T-helper 1 cell treated with Interleukin-12 subunit alpha and Interleukin-12 subunit beta and Interleukin-4 antibody, amounts not matched to agents 30 μg/mL and 1 μg/mL, for 36 hours (primary cell): Measurements from ENCODE around the gene SIPA1.

Experiments
- H3K27ac Mint-ChIP-seq: one replicate; pipeline ENCODE4 v1.8.0; 2021; ENCODE audit warnings: mild to moderate bottlenecking, mixed read lengths
- H3K27me3 Mint-ChIP-seq: one replicate; pipeline ENCODE4 v1.8.0; 2021; ENCODE audit warnings: low read depth, mixed read lengths
- H3K36me3 Mint-ChIP-seq: one replicate; pipeline ENCODE4 v1.8.0; 2021; ENCODE audit warnings: low read depth, mixed read lengths
- H3K4me1 Mint-ChIP-seq: one replicate; pipeline ENCODE4 v1.8.0; 2021; ENCODE audit warnings: low read depth, mixed read lengths
- H3K4me3 Mint-ChIP-seq: one replicate; pipeline ENCODE4 v1.8.0; 2021; ENCODE audit warnings: mild to moderate bottlenecking, moderate library complexity, mixed read lengths
- H3K9me3 Mint-ChIP-seq: one replicate; pipeline ENCODE4 v1.8.0; 2021; ENCODE audit warnings: mixed read lengths

Gene SIPA1, protein sequence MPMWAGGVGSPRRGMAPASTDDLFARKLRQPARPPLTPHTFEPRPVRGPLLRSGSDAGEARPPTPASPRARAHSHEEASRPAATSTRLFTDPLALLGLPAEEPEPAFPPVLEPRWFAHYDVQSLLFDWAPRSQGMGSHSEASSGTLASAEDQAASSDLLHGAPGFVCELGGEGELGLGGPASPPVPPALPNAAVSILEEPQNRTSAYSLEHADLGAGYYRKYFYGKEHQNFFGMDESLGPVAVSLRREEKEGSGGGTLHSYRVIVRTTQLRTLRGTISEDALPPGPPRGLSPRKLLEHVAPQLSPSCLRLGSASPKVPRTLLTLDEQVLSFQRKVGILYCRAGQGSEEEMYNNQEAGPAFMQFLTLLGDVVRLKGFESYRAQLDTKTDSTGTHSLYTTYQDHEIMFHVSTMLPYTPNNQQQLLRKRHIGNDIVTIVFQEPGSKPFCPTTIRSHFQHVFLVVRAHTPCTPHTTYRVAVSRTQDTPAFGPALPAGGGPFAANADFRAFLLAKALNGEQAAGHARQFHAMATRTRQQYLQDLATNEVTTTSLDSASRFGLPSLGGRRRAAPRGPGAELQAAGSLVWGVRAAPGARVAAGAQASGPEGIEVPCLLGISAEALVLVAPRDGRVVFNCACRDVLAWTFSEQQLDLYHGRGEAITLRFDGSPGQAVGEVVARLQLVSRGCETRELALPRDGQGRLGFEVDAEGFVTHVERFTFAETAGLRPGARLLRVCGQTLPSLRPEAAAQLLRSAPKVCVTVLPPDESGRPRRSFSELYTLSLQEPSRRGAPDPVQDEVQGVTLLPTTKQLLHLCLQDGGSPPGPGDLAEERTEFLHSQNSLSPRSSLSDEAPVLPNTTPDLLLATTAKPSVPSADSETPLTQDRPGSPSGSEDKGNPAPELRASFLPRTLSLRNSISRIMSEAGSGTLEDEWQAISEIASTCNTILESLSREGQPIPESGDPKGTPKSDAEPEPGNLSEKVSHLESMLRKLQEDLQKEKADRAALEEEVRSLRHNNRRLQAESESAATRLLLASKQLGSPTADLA

GRCh38 chr11:65637794-65638419, at the start of gene SIPA1:
Gene SIPA1, plus strand, starts transcription at chr11:65638101. Its CDS starts 2,821 bp downstream, at chr11:65640922.
- no peaks in the 10 kb centered on the region for H3K27me3 Mint-ChIP-seq
- H3K27ac Mint-ChIP-seq = peak within 1 kb of the TSS; percentile 90
- H3K4me3 Mint-ChIP-seq = peak within 1 kb of the TSS; percentile 86
- H3K4me1 Mint-ChIP-seq = peaks cover 30% of the 10 kb centered on the region
- peaks cover 35% of the 10 kb centered on the region for H3K36me3 Mint-ChIP-seq
- no peaks in the 10 kb centered on the region for H3K9me3 Mint-ChIP-seq

- peak overlapping the region; percentile 65 for H3K4me3 Mint-ChIP-seq
- no peaks in the 10 kb centered on the region for H3K27me3 Mint-ChIP-seq
- H3K27ac Mint-ChIP-seq = peak overlapping the region; percentile 89
- H3K9me3 Mint-ChIP-seq = no peaks in the 10 kb centered on the region
- H3K4me1 Mint-ChIP-seq = peaks cover 39% of the 10 kb centered on the region
- peaks cover 25% of the 10 kb centered on the region for H3K36me3 Mint-ChIP-seq
These were observed 49.5 kb upstream of the SIPA1 start for GRCh38 chr11:65588199-65589054.

DNA sequence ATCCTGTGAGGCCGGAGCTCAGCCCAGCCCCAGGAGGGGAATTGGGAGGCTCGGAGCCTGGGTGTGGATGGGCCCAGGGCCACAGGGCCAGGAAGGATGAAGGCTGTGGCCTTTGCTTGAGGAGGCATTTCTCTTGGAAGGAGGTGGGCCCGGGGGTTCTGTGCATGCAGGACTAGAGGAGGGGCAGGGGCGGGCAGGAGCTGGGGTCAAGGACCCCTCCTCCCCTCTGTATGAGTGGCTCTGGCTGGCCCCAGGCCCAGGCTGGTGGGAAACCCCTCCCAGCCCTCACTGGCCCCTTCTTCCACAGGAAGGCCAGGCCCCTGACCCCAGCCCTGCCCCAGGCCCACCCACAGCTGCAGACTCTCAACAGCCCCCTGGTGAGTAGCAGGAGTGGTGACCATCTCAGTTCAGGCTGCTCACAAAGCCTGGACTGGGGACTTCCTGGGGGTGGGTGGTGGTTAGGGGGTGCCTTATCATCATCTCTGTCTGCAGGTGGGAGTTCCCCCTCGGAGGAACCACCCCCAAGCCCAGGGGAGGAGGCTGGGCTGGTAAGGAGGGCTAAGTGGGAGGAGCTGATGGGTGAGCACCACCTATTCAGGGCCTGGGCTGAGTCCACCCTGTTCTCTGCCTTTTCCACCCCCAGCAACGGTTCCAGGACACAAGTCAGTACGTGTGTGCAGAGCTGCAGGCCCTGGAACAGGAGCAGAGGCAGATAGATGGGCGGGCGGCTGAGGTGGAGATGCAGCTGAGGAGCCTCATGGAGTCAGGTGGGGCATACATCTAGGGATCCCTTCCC, 48.3 kb upstream of the SIPA1 start:
- Mint-ChIP-seq H3K27me3 (no peaks in the 10 kb centered on the region), H3K4me1 (peaks cover 33% of the 10 kb centered on the region), H3K27ac (peak overlapping the region; percentile 89), H3K36me3 (peaks cover 16% of the 10 kb centered on the region), H3K4me3 (no peak overlapping the region), H3K9me3 (no peaks in the 10 kb centered on the region)

- H3K4me1 Mint-ChIP-seq = peaks cover 38% of the 10 kb centered on the region
- H3K9me3 Mint-ChIP-seq = no peaks in the 10 kb centered on the region
- H3K27ac Mint-ChIP-seq = peak overlapping the region; percentile 76
- no peaks in the 10 kb centered on the region for H3K27me3 Mint-ChIP-seq
- H3K4me3 Mint-ChIP-seq = no peak overlapping the region
- peaks cover 19% of the 10 kb centered on the region for H3K36me3 Mint-ChIP-seq
These were observed 47.6 kb upstream of the SIPA1 start for GRCh38 chr11:65590240-65590738.

DNA sequence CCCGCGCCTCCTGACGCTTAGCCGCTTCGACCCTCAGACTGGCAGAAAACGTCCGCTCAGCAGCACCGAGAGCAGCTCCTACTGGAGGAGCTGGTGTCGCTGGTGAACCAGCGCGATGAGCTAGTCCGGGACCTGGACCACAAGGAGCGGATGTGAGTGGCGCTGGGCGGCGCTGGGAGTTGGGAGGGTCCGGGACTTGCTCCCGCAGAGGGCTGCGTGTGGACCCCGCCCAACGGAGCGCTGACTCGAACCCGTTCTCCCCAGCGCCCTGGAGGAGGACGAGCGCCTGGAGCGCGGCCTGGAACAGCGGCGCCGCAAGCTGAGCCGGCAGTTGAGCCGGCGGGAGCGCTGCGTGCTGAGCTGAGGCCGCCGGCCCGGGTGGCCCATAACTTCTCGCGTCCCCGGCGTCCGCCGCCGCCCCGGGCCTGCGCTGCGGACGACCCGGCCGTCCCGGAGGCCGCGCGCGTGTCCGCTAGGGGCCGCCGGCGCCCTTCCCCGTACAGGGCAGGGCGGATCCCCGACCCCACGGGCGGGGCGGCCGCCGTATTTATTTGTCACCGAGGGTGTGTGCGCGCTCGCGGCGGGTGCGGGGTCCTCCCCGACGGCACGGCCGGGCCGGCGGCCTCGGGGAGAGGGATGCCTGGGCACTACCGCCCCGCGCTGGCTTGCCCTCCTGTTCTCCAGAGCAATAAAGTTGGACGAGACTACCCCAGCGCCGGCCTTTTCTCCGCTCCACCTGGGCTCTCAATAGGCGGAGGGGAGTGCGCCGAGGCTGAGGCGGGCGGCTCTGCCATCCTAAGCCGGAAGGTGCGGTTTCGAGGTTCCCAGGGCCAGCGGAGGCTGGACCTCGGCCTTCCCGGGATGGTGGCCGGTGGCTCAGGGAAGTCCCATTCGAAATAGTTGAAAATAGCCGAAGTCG, 45.7 kb upstream of the SIPA1 start:
- H3K27me3 Mint-ChIP-seq = no peaks in the 10 kb centered on the region
- H3K36me3 Mint-ChIP-seq = peaks cover 16% of the 10 kb centered on the region
- peaks cover 33% of the 10 kb centered on the region for H3K4me1 Mint-ChIP-seq
- H3K9me3 Mint-ChIP-seq = no peaks in the 10 kb centered on the region
- no peak overlapping the region for H3K4me3 Mint-ChIP-seq
- H3K27ac Mint-ChIP-seq = no peak overlapping the region

DNA sequence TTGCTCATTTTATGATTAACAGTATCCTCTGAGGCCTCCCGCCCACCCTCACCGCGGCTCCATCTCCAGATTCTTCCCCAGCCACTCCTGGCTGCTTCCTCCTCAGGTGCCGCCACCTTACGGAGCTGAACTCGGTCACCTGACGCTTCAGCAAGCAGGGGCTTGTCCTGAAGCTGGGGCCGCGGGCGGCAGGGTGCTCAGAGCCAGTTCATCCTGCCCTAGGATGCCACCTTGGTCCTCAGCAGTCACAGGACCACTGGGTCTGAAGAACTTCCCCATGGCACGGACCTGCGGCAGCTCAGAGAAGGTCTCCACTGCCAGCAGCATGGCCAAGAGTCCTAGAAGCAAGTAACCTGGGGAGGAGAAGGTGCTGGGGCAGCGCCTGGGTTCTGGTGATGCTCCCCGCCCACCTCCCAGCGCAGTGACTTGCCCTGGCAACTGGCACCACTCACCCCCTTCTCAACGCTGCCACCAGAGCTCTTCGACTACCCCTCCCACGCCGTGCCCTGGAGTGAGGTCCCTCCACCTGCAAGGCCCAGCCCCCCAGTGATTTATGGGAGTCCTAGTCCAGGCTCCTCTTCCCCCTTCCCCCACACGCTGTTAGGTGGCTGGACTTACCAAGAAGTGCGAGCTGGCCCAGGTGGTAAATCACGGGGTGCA, 44.9 kb upstream of the SIPA1 start:
- Mint-ChIP-seq H3K27ac (no peak overlapping the region), H3K36me3 (peaks cover 16% of the 10 kb centered on the region), H3K9me3 (no peaks in the 10 kb centered on the region), H3K4me1 (peaks cover 25% of the 10 kb centered on the region), H3K27me3 (no peaks in the 10 kb centered on the region), H3K4me3 (no peak overlapping the region)

- Mint-ChIP-seq H3K27ac (no peak overlapping the region), H3K36me3 (peaks cover 15% of the 10 kb centered on the region), H3K4me3 (no peak overlapping the region), H3K4me1 (peaks cover 18% of the 10 kb centered on the region), H3K27me3 (no peaks in the 10 kb centered on the region), H3K9me3 (no peaks in the 10 kb centered on the region)
These were observed 44.1 kb upstream of the SIPA1 start for GRCh38 chr11:65593518-65594414.

- Mint-ChIP-seq H3K4me3 (no peak overlapping the region), H3K9me3 (no peaks in the 10 kb centered on the region), H3K27me3 (no peaks in the 10 kb centered on the region), H3K36me3 (peaks cover 14% of the 10 kb centered on the region), H3K4me1 (peaks cover 12% of the 10 kb centered on the region), H3K27ac (peak overlapping the region; percentile 73)
These were observed 42.8 kb upstream of the SIPA1 start for GRCh38 chr11:65595131-65595530.

GRCh38 chr11:65595543-65596281, 42.2 kb upstream of the SIPA1 start, which contains the start of gene KCNK7:
Gene KCNK7, minus strand, starts transcription at chr11:65595800. Its CDS starts 28 bp downstream, at chr11:65595772.
- no peak within 1 kb of the TSS for H3K4me3 Mint-ChIP-seq
- peaks cover 12% of the 10 kb centered on the region for H3K36me3 Mint-ChIP-seq
- no peaks in the 10 kb centered on the region for H3K9me3 Mint-ChIP-seq
- no peaks in the 10 kb centered on the region for H3K27me3 Mint-ChIP-seq
- peak within 1 kb of the TSS; percentile 73 for H3K27ac Mint-ChIP-seq
- H3K4me1 Mint-ChIP-seq = peaks cover 9% of the 10 kb centered on the region

GRCh38 chr11:65596520-65596919, 41.4 kb upstream of the SIPA1 start:
- Mint-ChIP-seq H3K4me1 (peaks cover 9% of the 10 kb centered on the region), H3K27ac (no peak overlapping the region), H3K27me3 (no peaks in the 10 kb centered on the region), H3K36me3 (peaks cover 12% of the 10 kb centered on the region), H3K9me3 (no peaks in the 10 kb centered on the region), H3K4me3 (no peak overlapping the region)
